Left lobe of liver (tissue), 2 donors: ENCODE data around the gene ZNF217. TPM values are rescaled to one million over a fixed set of nuclear protein-coding genes. Genes with fewer than 3 reads are reported as not detected.
"Not testable (repeated sequence)": the region's sequence is repeated elsewhere in the genome, so short reads cannot be mapped to it uniquely, and the experiment has no call there.

ENCODE experiments used
- ATAC-seq: fragments of 200-7000 bp; cut with Tn5 transposase; one replicate; pipeline ENCODE4 v1.9.1; 2020; ENCODE audit warnings: mild to moderate bottlenecking, moderate library complexity
- DNase-seq: peaks from one replicate; pipeline ENCODE4 v3.0.0-alpha.2; 2020; ENCODE audit warnings: low spot score
- total RNA-seq: library from RNA; stranded (reverse); gene quantifications from one replicate; pipeline ENCODE4 v1.2.1, GENCODE V29; 2021
- donor health status: DM: no; HTN: no; CAD: no; lungs with moderate emphysema.
- donor health status: DM: no; HTN: yes; CAD: no.

The ZNF217 gene
- total RNA-seq, 1 donor from 2014 or later: 11.1 TPM

DNA sequence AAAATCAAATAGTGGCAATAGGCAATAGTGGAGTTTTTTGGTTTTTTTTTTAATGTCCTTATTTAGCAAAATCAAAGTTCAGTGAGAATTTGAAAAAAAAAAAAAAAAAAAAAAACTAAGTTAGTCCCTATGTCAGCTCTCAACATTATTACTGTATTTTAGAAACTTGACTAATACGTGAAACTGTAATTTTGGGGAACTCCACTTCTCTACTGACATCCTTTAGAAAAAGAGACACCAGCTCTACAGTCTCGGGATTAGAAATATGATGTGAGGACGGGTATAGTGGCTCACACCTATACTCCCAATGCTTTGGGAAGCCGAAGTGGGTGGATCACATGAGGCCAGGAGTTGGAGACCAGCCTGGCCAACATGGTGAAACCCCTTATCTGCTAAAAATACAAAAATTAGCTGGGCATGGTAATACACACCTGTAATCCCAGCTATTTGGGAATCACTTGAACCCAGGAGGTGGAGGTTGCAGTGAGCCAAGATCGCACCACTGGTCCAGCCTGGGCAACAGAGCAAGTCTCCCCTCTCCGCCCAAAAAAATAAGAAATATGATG lies 8.6 kb downstream of the ZNF217 start:
- DNase-seq: peak; percentile 23
- ATAC-seq: not testable (repeated sequence)

DNA sequence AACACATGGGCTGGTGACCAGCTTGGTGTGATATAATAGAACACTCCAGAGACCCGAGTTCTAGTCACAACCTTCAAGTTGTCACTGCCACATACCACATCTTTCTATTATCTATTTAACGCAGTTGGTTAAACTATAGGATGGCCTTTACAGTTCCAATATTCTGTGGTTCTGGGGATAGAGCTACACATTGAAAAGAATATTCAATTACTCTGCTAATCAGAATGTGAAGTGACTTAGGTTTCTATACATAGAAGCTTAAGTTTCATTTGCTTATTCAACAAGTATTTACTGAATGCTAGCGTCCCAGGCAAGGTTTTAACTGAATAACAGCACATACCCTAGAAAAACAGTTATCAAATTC lies 9.1 kb downstream of the ZNF217 start:
- not testable (repeated sequence) for DNase-seq, ATAC-seq

GRCh38 chr20:53583660-53584549 lies 9.7 kb downstream of the ZNF217 start:
- DNase-seq, ATAC-seq: not testable (repeated sequence)

DNA sequence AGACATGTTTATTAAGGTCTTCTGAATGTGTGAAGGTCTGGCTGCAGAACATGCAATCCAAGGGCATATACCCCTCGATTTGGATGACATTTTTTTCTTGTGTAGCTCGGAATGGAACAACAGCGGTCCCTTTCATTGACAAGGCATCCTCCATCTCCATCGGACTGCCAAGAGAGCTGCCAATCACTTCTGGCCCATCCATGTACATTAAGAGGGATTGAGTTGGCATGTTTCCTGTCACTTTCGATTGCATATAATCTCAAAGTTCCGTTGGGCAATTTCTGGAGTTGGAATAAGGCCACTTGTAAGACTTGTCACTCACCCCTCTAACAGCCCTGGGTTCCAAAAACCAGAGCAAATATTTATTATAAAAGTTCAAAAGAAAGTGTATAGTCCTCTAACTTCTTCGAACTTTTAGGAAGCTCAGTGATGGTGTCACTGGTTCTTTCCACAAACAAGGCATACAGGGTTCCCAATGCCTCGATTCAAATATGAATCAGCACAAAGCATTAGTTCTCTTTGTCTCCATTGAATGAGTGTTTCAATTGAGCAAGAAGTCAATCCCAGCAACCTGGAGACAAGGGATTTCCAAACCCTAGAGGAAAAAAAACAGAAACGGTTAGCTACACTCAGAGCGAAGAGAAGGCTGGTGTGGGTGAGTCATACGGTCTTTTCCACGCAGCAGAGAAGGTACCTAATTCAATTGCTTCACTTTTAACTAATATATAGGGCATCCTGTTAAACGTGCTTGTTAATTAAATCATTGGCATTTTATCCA lies 10.9 kb downstream of the ZNF217 start:
- DNase-seq: peak; percentile 23
- ATAC-seq: no peak

GRCh38 chr20:53582251-53582570 lies 11.4 kb downstream of the ZNF217 start:
- no peak for DNase-seq
- ATAC-seq: no peak

DNA sequence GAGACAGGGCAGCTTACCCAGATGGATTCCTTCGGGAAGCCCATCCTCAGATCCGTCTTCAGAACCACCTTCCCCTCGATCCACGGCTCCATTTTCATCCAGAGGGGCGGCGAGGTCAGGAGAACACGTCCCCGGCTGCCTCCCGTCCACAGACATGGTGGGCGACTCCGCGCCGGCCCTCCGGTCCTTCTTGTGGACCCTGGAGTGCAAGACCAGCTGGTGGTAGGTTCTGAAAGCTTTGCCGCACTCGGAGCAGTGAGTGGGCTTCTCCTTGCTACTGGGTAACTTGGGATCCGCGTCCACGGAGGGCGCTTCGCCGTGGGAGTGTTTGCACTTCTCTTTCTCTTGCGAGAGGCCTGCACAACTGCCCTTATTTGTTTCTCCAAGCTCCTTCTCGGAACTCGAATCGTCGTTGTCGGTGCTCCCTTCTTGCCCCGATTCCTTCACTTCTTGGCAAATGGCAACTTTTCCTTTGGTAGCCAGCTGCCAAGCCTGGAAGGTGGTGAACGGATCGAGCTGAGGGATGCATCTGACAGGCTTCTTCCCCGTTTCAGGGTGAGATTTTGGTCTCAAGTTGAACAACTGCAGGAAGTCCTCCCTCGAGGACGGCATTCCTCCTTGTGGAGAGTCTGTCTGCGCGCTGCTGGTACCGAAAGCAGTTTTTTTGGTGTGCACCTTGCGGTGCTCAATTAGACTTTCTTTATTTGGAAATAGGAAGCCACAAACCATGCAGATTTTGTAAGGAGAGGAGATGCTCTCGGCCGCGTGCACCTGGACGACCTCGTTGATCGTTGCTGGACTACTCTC lies 12.0 kb downstream of the ZNF217 start:
- ATAC-seq (no peak), DNase-seq (peak; percentile 44)

- no peak for ATAC-seq
- DNase-seq: peak; percentile 43
Measured at GRCh38 chr20:53580376-53581111, 13.1 kb downstream of the ZNF217 start.

GRCh38 chr20:53579581-53580375 lies 13.9 kb downstream of the ZNF217 start:
- DNase-seq (peak; percentile 60), ATAC-seq (peak; percentile 54)

- ATAC-seq (no peak), DNase-seq (no peak)
Measured at GRCh38 chr20:53579266-53579580, 14.4 kb downstream of the ZNF217 start.

GRCh38 chr20:53578492-53579222 lies 15.0 kb downstream of the ZNF217 start:
- DNase-seq (peak; percentile 72), ATAC-seq (peak; percentile 89)

- peak; percentile 16 for DNase-seq
- no peak for ATAC-seq
Measured at GRCh38 chr20:53576586-53577318, 16.9 kb downstream of the ZNF217 start.

DNA sequence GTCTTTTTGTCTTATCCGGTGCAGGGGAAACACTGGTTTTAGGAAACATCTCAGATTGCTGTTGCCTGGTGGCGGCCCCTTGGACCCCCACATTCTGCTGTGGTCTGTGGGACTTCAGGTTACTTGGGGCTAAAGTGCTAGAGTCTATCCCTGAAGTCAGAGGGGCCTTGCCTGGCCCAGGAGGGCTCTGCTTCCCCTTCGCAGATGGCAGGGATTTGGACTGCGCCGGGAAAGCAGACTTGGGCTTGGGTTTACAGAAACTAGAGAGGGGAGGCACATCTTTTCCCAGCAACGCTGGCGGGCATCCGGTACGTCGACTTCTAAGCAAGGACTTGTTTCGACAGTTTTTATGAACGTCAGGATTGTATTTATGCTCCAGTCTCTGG lies 17.5 kb downstream of the ZNF217 start:
- ATAC-seq (no peak), DNase-seq (peak; percentile 33)

- ATAC-seq (no peak), DNase-seq (peak; percentile 40)
Measured at GRCh38 chr20:53575481-53576194, 18.0 kb downstream of the ZNF217 start.

DNA sequence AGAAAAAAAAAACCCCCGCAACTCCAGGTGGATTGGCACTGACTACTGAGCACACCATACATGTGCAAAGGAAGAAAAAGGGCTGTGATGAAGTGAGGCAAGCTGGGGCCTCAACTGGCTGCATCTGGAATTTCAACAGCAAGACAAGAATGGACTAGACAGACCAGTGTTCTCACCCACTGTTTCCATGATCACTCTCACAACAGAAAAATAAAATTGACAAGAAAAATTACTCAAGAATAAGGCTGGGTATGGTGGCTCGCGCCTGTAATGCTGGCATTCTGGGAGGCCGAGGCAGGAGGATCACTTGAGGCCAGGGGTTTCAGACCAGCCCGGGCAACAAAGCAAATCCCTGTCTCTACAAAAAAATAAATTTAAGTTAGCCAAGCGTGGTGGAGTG lies 18.8 kb downstream of the ZNF217 start:
- DNase-seq (no peak), ATAC-seq (no peak)

- DNase-seq (peak; percentile 15), ATAC-seq (no peak)
Measured at GRCh38 chr20:53574259-53574789, 19.3 kb downstream of the ZNF217 start.

GRCh38 chr20:53571555-53572286 lies 21.9 kb downstream of the ZNF217 start:
- DNase-seq: no peak
- ATAC-seq: no peak
